HepG2 (cell line): Measurements from ENCODE around the gene ANKS1B. TPM values are rescaled to one million over a fixed set of nuclear protein-coding genes. Genes with fewer than 3 reads are reported as not detected.

Experiments used
- ATAC-seq: fragments of 200-7000 bp; cut with Tn5 transposase; 3 replicates; pipeline ENCODE4 v1.9.1; 2020; ENCODE audit warnings: mild to moderate bottlenecking, moderate library complexity
- BruUV-seq: library from RNA; stranded (reverse); fragments of 400-500 nt; replicated peaks from 2 replicates; lab custom pipeline; 2021; lab: Mats Ljungman, UMichigan
- CTCF ChIA-PET: fragments of 300-600 bp; formaldehyde crosslinking; extraction: SDS; loops from one replicate; lab custom pipeline; 2021; ENCODE audit warnings: low total read pairs, inconsistent platforms, low intra/inter-chr PET ratio; lab: Yijun Ruan, JAX
- POLR2A ChIA-PET: fragments of 350-600 bp; sonication (Branson Sonifier 250); formaldehyde crosslinking; loops from one replicate; lab custom pipeline; 2020; ENCODE audit warnings: antibody characterized with exemption, inconsistent platforms; lab: Yijun Ruan, JAX
- DNase-seq: peaks from one replicate; pipeline ENCODE4 v3.0.0-alpha.2; 2015; ENCODE audit warnings: low spot score
- FAIRE-seq: peaks from 3 replicates; lab custom pipeline; 2011; peaks lifted over from hg19 to GRCh38; lab: Jason Lieb, UNC
- H2AFZ ChIP-seq: one replicate; pipeline ENCODE4 v1.6.1; 2011; ENCODE audit warnings: low read length, inconsistent platforms
- H3K27ac ChIP-seq: fragments of 300-600 bp; 3 replicates; pipeline ENCODE4 v1.8.0; 2011; ENCODE audit warnings: mixed run types, mild to moderate bottlenecking, mixed read lengths, low read length, inconsistent platforms; ENCODE audit not compliant: insufficient read depth; ENCODE audit errors: extremely low read length
- H3K27me3 ChIP-seq, 2 experiments: fragments of 200-600 bp in 1 of 2; 2 replicates in 1 of 2; 3 replicates in 1 of 2; pipeline versions ENCODE4 v1.6.0 to v1.8.0; 2011; ENCODE audit warnings: low read length in 2 of 2, mild to moderate bottlenecking in 2 of 2, moderate library complexity in 2 of 2, inconsistent platforms in 1 of 2; ENCODE audit not compliant: insufficient read depth in 2 of 2, control insufficient read depth in 1 of 2
- H3K36me3 ChIP-seq, 2 experiments: fragments of 200-600 bp in 1 of 2; replicated peaks in 1 of 2; 2 replicates in 1 of 2; 3 replicates in 1 of 2; pipeline versions ENCODE4 v1.5.1 to v1.8.0; 2011; ENCODE audit warnings: low read length in 2 of 2, inconsistent platforms in 1 of 2; ENCODE audit not compliant: insufficient read depth in 2 of 2, control insufficient read depth in 1 of 2
- H3K4me1 ChIP-seq: 2 replicates; pipeline ENCODE4 v1.5.1; 2012; ENCODE audit warnings: low read length, inconsistent platforms; ENCODE audit not compliant: insufficient read depth
- H3K4me2 ChIP-seq: 2 replicates; pipeline ENCODE4 v1.6.0; 2011; ENCODE audit warnings: low read depth, low read length, inconsistent platforms
- H3K4me3 ChIP-seq, 3 experiments: fragments of 200-600 bp in 1 of 3; sonication (generic), shearing (Covaris generic) in 1 of 3; replicated peaks in 1 of 3; 2 replicates each; pipeline ENCODE4 v1.5.1; 2011 to 2016; ENCODE audit warnings: low read length in 3 of 3, inconsistent platforms in 2 of 3, low read depth in 2 of 3, mild to moderate bottlenecking in 2 of 3, control low read depth in 1 of 3, mixed read lengths in 1 of 3; ENCODE audit not compliant: insufficient read depth in 1 of 3
- H3K79me2 ChIP-seq: one replicate; pipeline ENCODE4 v1.6.1; 2011; ENCODE audit warnings: low read length, inconsistent platforms; ENCODE audit not compliant: insufficient read depth
- H3K9ac ChIP-seq: 2 replicates; pipeline ENCODE4 v1.6.0; 2011; ENCODE audit warnings: mild to moderate bottlenecking, low read depth, low read length, inconsistent platforms; ENCODE audit not compliant: insufficient read depth
- H3K9me3 ChIP-seq: 2 replicates; pipeline ENCODE4 v1.5.1; 2012; ENCODE audit warnings: mild to moderate bottlenecking, low read length
- H4K20me1 ChIP-seq: 2 replicates; pipeline ENCODE4 v1.6.0; 2011; ENCODE audit warnings: inconsistent platforms, mild to moderate bottlenecking, low read length, moderate library complexity; ENCODE audit not compliant: insufficient read depth
- JDP2 ChIP-seq: sonication (generic); formaldehyde crosslinking; IDR thresholded peaks from 2 replicates; pipeline ENCODE4 v1.8.1; 2022; ENCODE audit warnings: missing genetic modification reagents, borderline replicate concordance
- MNT ChIP-seq: fragments of 450-650 bp; IDR thresholded peaks from 2 replicates; pipeline ENCODE4 v1.6.1; 2016
- ZNF10 ChIP-seq: sonication (generic); formaldehyde crosslinking; IDR thresholded peaks from 2 replicates; pipeline ENCODE4 v1.4.0; 2020; ENCODE audit warnings: mild to moderate bottlenecking, low read depth, missing genetic modification reagents, borderline replicate concordance
- WGBS: methylation state at CpG from one replicate; pipeline ENCODE4 v1.1.6; 2017; ENCODE audit warnings: low lambda C conversion rate; 5-methylcytosine and 5-hydroxymethylcytosine counted together
- in situ Hi-C: cut with HindIII; loops from 2 replicates; pipeline ENCODE4 v1.10.0; 2017; ENCODE audit warnings: low pct_unique_long_range_greater_than_20kb; ENCODE audit not compliant: extremely low pct_ligation_motif_present
- intact Hi-C: fragments of 100-400 bp; cut with micrococcal nuclease; formaldehyde crosslinking; loops from one replicate; pipeline ENCODE4 v1.10.0; 2022; ENCODE audit not compliant: unreplicated experiment
- polyA plus RNA-seq, 8 experiments: library from polyadenylated mRNA; depleted of rRNA in 3 of 8; stranded (reverse) in 7 of 8; unstranded in 1 of 8; fragments of >200 nt; fragmentation: Illumina TruSeq in 4 of 8; extraction: Trizol in 4 of 8; gene quantifications; 2 replicates each; pipeline versions ENCODE4 v1.2.1 to v1.2.3, GENCODE V29; 2011 to 2016; ENCODE audit warnings: low read depth in 4 of 8, missing spikeins in 1 of 8, mixed read lengths in 1 of 8; ENCODE audit not compliant: insufficient read depth in 1 of 8
- total RNA-seq, 5 experiments: library from RNA; depleted of rRNA; stranded (reverse); fragments of >200 nt; fragmentation: Illumina TruSeq; extraction: Trizol; gene quantifications; 2 replicates each; pipeline ENCODE4 v1.2.3, GENCODE V29; 2016; ENCODE audit warnings: low read depth in 1 of 5
- TF ChIP-seq, protein P1 (sequence below): sonication (generic); formaldehyde crosslinking; IDR thresholded peaks from 2 replicates; pipeline ENCODE4 v1.8.0; 2022; ENCODE audit warnings: missing genetic modification reagents, low read depth, mild to moderate bottlenecking, borderline replicate concordance

The ANKS1B gene
- total and polyA plus RNA-seq, 2 of the 13 experiments (the other 11 are each of a cell fraction or from before 2014, with no cell fraction given): 0.15 TPM; not detected in 1

- POLR2A ChIA-PET: no interaction called here
- H3K36me3 ChIP-seq: no peaks in the 10 kb centered on the region
- CTCF ChIA-PET: no interaction called here
- H3K79me2 ChIP-seq: no peaks in the 10 kb centered on the region
- H3K9ac ChIP-seq: no peak overlapping the region
- 11% methylated on average over 2 of the region's 2 CpGs for WGBS
- no peaks in the 10 kb centered on the region for H4K20me1 ChIP-seq
- in situ Hi-C loops: no loop called here
- H3K4me2 ChIP-seq: no peak overlapping the region
- no peak overlapping the region for H3K4me3 ChIP-seq
- no peak overlapping the region for H2AFZ ChIP-seq
- no peaks in the 10 kb centered on the region for H3K9me3 ChIP-seq
- ATAC-seq (no peak), FAIRE-seq (no peak), DNase-seq (no peak)
- H3K27ac ChIP-seq: no peak overlapping the region
- TF ChIP-seq JDP2 (CRISPR knock-in tag): no peak
- no peaks in the 10 kb centered on the region for H3K27me3 ChIP-seq
- no peaks in the 10 kb centered on the region for H3K4me1 ChIP-seq
- intact Hi-C loops: no loop called here
- no TSS peak for BruUV-seq
Observed at GRCh38 chr12:99926511-99927169, 58.1 kb downstream of the ANKS1B start.

DNA sequence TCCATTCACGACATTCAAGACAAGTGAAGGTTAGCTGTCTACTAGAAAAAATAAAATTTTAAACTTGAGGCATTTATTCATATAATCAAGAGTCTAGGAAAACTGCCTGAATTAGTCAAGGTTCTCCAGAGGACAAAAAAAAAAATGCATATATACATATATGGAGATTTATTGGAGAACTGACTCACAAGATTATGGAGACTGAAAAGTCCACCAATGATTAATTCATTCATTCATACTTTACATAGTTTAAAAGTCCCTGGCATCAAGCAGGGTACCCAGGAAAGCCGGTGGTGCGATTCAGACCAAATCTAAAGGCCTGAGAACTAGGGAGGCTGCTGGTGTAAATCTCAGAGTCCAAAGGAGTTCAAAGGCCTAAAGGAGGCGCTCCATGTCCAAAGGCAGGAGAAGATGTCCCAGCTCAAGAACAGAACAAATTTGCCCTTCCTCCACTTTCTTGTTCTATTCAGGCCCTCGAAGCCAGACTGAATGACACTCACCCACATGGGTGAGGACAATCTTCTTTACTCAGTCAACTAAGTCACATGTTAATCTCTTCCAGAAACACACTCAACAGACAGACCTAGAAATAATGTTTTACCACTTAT is 64.3 kb downstream of the ANKS1B start:
- H3K79me2 ChIP-seq: no peaks in the 10 kb centered on the region
- no peaks in the 10 kb centered on the region for H3K9me3 ChIP-seq
- ATAC-seq (no peak), DNase-seq (no peak), FAIRE-seq (no peak)
- CTCF ChIA-PET: no interaction called here
- no peak overlapping the region for H3K9ac ChIP-seq
- H3K36me3 ChIP-seq: no peaks in the 10 kb centered on the region
- 52% methylated on average over 5 of the region's 5 CpGs for WGBS
- intact Hi-C loops: no loop called here
- H3K4me1 ChIP-seq: no peaks in the 10 kb centered on the region
- H3K4me3 ChIP-seq: no peak overlapping the region
- TF ChIP-seq, protein P1, sequence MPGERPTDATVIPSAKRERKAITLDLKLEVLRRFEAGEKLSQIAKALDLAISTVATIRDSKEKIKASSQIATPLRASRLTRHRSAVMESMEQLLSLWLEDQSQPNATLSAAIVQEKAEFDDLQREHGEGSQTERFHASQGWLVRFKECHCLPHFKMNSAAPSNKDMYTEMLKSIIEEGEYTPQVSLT (CRISPR knock-in tag): no peak
- TF ChIP-seq MNT: peak; percentile 52
- no peak for TF ChIP-seq ZNF10 (CRISPR knock-in tag)
- TF ChIP-seq, all 625 proteins: peak for 1
- BruUV-seq: no TSS peak
- in situ Hi-C loops: no loop called here
- POLR2A ChIA-PET: no interaction called here
- H3K27ac ChIP-seq: no peak overlapping the region
- H3K27me3 ChIP-seq: no peaks in the 10 kb centered on the region
- H3K4me2 ChIP-seq: no peak overlapping the region
- H2AFZ ChIP-seq: no peak overlapping the region
- no peaks in the 10 kb centered on the region for H4K20me1 ChIP-seq
